Stimulated activated CD4-positive, alpha-beta T cell treated with anti-CD3 and anti-CD28 coated beads, TNF-alpha, amount 100 ng/mL, for 1 hour (primary cell): ENCODE measurements around the gene LINGO1.

Experiments used
- DNase-seq, 3 donors: peaks; one replicate each; pipeline ENCODE4 v3.0.0-alpha.2; 2020; ENCODE audit warnings: low read depth in 3 of 3, low spot score in 1 of 3

The LINGO1 gene

GRCh38 chr15:77596821-77597803 is 35.6 kb downstream of the LINGO1 start:
- DNase-seq = no peak

GRCh38 chr15:77595231-77595630 is 37.5 kb downstream of the LINGO1 start:
- DNase-seq = no peak

- no peak for DNase-seq
Measured at GRCh38 chr15:77592758-77593157, 40.0 kb downstream of the LINGO1 start.

- DNase-seq = no peak
Measured at GRCh38 chr15:77591968-77592613, 40.6 kb downstream of the LINGO1 start.

- DNase-seq = no peak
Measured at GRCh38 chr15:77589839-77590238, 42.9 kb downstream of the LINGO1 start.

GRCh38 chr15:77588126-77588525 is 44.6 kb downstream of the LINGO1 start:
- DNase-seq = no peak

- DNase-seq = no peak
Measured at GRCh38 chr15:77584691-77585090, 48.0 kb downstream of the LINGO1 start.

- no peak for DNase-seq
Measured at GRCh38 chr15:77584201-77584600, 48.5 kb downstream of the LINGO1 start.

- no peak for DNase-seq
Measured at GRCh38 chr15:77582763-77583162, 49.9 kb downstream of the LINGO1 start.

GRCh38 chr15:77581896-77582569 is 50.7 kb downstream of the LINGO1 start:
- no peak for DNase-seq

- no peak for DNase-seq
Measured at GRCh38 chr15:77580996-77581682, 51.6 kb downstream of the LINGO1 start.

GRCh38 chr15:77579498-77580188 is 53.1 kb downstream of the LINGO1 start:
- DNase-seq = no peak

GRCh38 chr15:77578641-77579372 is 53.9 kb downstream of the LINGO1 start:
- DNase-seq = no peak

- DNase-seq = no peak
Measured at GRCh38 chr15:77577366-77577950, 55.3 kb downstream of the LINGO1 start.

GRCh38 chr15:77576538-77576937 is 56.2 kb downstream of the LINGO1 start:
- DNase-seq = no peak

- DNase-seq = no peak
Measured at GRCh38 chr15:77575203-77575934, 57.3 kb downstream of the LINGO1 start.

- DNase-seq = no peak
Measured at GRCh38 chr15:77574521-77575202, 58.0 kb downstream of the LINGO1 start.

- DNase-seq = no peak
Measured at GRCh38 chr15:77573802-77574201, 58.9 kb downstream of the LINGO1 start.
